ENCODE measurements around the gene TTC28.

GRCh38 chr22:28314959-28315358 is 364.7 kb downstream of the TTC28 start:
- no peak for TF ChIP-seq YY1 (IDR thresholded peaks at IDR 0.05; ENCODE audit: insufficient read depth, insufficient read length)
- TF ChIP-seq ZNF274 (IDR thresholded peaks at IDR 0.05; ENCODE audit: low read depth, low read length), result no peak
